A549 (cell line): Measurements from ENCODE around the gene HSD11B2.

ENCODE experiments used
- EP300 ChIP-seq, 2 experiments: fragments of >200 bp; sonication (Bioruptor Twin); formaldehyde crosslinking; IDR thresholded peaks; 2 replicates in 1 of 2; 3 replicates in 1 of 2; pipeline ENCODE4 v1.6.1; 2016 to 2017
- HOXA7 ChIP-seq: fragments of 250-450 bp; sonication (Bioruptor Pico); IDR thresholded peaks from 2 replicates; pipeline ENCODE4 v1.5.0; 2020; ENCODE audit warnings: mild to moderate bottlenecking, moderate library complexity
- TF ChIP-seq, protein P1 (sequence below): fragments of >200 bp; sonication (Bioruptor Twin); formaldehyde crosslinking; IDR thresholded peaks from 3 replicates; pipeline ENCODE4 v1.5.1; 2016

DNA sequence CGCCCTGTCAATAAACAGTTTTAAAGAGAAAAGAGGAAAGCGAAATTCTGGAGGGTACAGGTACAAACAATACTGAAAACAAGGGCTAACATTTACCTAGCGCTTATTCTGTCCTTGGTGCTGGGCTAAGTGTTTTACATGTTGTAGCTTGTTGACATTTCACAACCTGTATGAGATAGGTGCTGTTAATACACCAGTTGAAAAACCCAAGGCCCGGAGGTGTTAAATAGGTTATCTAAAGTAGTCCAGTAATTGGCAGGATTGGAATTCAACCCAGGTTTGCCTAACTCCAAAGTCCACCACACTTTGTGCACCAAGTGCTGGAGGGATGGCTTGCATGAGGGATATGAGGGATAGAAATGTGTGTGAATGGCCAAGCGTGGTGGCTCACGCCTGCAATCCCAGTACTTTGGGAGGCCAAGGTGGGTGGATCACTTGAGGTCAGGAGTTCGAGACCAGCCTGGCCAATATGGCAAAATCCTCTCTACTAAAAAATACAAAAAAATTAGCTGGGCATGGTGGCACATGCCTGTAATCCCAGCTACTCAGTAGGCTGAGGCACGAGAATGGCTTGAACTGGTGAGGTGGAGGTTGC, 47.1 kb downstream of the HSD11B2 start:
- TF ChIP-seq, protein P1, sequence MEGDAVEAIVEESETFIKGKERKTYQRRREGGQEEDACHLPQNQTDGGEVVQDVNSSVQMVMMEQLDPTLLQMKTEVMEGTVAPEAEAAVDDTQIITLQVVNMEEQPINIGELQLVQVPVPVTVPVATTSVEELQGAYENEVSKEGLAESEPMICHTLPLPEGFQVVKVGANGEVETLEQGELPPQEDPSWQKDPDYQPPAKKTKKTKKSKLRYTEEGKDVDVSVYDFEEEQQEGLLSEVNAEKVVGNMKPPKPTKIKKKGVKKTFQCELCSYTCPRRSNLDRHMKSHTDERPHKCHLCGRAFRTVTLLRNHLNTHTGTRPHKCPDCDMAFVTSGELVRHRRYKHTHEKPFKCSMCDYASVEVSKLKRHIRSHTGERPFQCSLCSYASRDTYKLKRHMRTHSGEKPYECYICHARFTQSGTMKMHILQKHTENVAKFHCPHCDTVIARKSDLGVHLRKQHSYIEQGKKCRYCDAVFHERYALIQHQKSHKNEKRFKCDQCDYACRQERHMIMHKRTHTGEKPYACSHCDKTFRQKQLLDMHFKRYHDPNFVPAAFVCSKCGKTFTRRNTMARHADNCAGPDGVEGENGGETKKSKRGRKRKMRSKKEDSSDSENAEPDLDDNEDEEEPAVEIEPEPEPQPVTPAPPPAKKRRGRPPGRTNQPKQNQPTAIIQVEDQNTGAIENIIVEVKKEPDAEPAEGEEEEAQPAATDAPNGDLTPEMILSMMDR = no peak
- TF ChIP-seq EP300 (IDR thresholded peaks at IDR 0.05) (no peak), HOXA7 (CRISPR knock-in tag) (no peak)
